ENCODE measurements around the gene CIDEC.

Gene CIDEC

GRCh38 chr3:9879830-9880549 lies at the start of gene CIDEC:
Gene CIDEC (minus strand): TSS chr3:9880253. CDS start chr3:9878486, 1,767 bp downstream.
- no peak for DNase-seq

GRCh38 chr3:9928158-9928557 lies 48.1 kb upstream of the CIDEC start:
- no peak for DNase-seq

DNA sequence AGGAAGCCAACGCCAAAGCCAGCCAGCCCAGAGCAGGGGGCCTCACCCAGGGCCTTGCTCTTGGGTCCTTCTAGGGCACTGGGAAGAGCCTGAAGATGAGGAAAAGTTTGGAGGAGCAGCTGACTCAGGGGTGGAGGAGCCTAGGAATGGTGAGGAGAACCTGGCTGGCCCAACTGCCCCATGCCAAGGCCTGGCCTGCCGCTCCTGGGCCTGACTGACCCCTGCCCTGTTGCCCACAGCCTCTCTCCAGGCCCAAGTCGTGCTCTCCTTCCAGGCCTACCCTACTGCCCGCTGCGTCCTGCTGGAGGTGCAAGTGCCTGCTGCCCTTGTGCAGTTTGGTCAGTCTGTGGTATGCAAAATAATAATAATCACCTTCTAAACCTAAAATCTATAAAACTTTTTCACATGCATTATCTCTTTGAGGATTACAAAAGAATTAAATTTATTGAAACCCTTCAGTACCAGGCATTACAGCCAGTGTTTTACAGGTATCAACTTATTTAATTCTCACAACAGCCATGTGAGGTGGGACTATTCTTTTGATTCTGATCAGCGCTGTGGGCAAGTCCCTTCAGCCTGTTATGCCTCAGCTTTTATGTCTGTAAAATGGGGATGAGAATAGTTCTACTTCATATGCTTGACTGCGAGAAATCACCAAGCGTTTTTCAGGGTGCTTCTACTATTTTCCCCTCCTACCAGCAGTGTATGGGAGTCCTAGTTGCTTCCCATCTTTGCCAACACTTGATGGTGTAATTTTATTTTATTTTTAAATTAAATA lies 38.4 kb upstream of the CIDEC start:
- no peak for DNase-seq

DNA sequence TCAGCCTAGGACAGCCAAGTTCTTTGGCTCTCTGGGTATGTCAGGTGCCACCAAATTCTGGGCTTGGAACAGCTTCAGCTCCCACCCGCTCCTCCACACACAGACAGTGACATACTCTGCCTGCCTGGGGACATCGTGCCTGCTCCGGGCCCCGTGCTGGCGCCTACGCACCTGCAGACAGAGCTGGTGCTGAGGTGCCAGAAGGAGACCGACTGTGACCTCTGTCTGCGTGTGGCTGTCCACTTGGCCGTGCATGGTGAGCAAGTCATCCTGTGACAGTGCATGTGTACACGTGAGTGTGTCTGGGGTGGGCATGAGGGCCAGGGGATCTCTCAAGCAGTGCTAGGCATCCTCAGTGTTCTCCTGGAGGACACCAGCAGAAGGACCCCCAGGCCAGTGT lies 37.8 kb upstream of the CIDEC start:
- DNase-seq: no peak

- peak; percentile 37 for DNase-seq
Observed at GRCh38 chr3:9916734-9917680, 37.0 kb upstream of the CIDEC start, which contains the start of gene IL17RC. Gene IL17RC (plus strand): TSS chr3:9917098. CDS start chr3:9917316, 218 bp downstream.

GRCh38 chr3:9916346-9916733 lies 36.3 kb upstream of the CIDEC start:
- no peak for DNase-seq

GRCh38 chr3:9915254-9916141 lies 35.4 kb upstream of the CIDEC start:
- peak; percentile 39 for DNase-seq

GRCh38 chr3:9914559-9915253 lies 34.7 kb upstream of the CIDEC start:
- DNase-seq: no peak

GRCh38 chr3:9914011-9914410 lies 34.0 kb upstream of the CIDEC start:
- DNase-seq: no peak

GRCh38 chr3:9913601-9914000 lies 33.5 kb upstream of the CIDEC start:
- no peak for DNase-seq

- DNase-seq: no peak
Observed at GRCh38 chr3:9912294-9912935, 32.4 kb upstream of the CIDEC start.

DNA sequence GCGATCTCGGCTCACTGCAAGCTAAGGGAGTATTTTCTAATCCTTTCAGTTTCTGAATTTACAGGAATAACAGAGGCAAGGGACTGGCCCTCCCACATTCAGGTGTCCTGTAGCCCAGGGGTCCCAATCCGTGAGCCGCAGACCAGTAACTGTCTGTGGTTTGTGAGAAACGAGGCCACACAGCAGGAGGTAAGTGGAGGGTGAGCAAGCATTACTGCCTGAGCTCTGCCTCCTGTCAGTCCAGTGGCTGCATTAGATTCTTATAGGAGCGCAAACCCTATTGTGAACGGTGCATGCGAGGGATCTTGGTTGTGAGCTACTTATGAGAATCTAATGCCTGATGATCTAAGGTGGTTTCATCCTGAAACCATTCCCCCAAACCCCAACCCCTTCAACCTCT lies 31.8 kb upstream of the CIDEC start:
- no peak for DNase-seq

- no peak for DNase-seq
Observed at GRCh38 chr3:9909221-9910013, 29.4 kb upstream of the CIDEC start.

GRCh38 chr3:9908286-9908685 lies 28.2 kb upstream of the CIDEC start:
- DNase-seq: no peak

DNA sequence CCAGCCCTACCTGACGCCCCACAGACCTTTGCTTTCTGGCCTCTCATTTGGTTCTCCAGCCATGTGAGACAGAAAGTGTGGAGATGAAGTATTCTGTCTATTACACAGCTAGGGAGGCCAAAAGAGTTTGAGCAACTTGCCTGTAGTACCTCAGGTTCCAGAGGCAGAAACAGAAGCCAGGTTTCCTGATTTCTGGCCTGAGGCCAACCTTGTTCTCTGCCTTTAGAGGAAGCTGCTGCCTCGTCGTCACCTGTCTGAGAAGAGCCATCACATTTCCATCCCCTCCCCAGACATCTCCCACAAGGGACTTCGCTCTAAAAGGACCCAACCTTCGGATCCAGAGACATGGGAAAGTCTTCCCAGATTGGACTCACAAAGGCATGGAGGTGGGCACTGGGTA lies 26.4 kb upstream of the CIDEC start:
- DNase-seq: no peak

DNA sequence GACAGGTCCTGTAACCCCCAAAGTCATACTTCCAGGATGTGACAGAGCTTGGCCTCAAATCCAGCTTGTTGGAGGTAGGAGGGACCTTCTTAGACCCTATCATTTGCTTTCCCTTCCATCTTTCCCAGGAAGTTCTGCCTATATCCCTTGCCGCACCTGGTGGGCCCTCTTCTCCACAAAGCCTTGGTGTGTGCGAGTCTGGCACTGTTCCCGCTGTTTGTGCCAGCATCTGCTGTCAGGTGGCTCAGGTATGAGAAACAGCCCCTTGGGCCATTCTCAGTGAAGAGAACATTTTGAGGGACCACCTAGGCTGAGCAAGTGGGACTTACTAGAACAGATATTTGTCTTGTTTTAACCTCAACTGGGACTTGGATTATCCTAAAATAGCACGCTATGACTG lies 23.9 kb upstream of the CIDEC start:
- DNase-seq: no peak

DNA sequence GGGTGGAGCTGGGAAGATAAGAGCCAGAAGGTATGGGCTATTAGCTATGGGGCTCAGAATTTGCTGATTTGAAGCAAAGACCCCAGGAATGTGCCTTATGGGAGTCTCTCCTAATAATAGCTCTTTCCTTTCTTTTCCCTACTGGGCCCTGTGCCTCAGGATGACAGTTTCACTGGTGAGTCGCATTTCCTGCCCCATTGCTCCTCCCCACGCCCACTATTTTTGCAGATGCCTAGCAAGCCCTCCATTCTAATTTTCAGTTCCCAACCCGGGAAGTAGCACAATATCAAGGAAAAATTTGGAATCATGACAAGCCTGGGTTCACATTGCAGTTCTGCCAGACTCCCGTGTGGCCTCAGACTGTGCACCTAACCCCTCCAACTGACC lies 23.2 kb upstream of the CIDEC start:
- no peak for DNase-seq

- DNase-seq: no peak
Observed at GRCh38 chr3:9902372-9903237, 22.6 kb upstream of the CIDEC start, which contains the start of gene IL17RE. Gene IL17RE (plus strand): TSS chr3:9902848. CDS start chr3:9902933, 85 bp downstream.

GRCh38 chr3:9901967-9902366 lies 21.9 kb upstream of the CIDEC start:
- no peak for DNase-seq

Data from stimulated activated CD4-positive, alpha-beta T cell treated with anti-CD3 and anti-CD28 coated beads, Interleukin-12 subunit alpha, Interleukin-12 subunit beta, amount 100 ng/mL, for 4 hours (primary cell).